Panc1 (cell line): ENCODE measurements around the gene MYLK. TPM values are rescaled to one million over a fixed set of nuclear protein-coding genes. Genes with fewer than 3 reads are reported as not detected.

Source experiments
- ATAC-seq: fragments of 200-7000 bp; cut with Tn5 transposase; 2 replicates; pipeline ENCODE4 v1.9.1; 2020; ENCODE audit warnings: mild to moderate bottlenecking, moderate library complexity
- BruUV-seq: library from RNA; stranded (reverse); fragments of 400-500 nt; replicated peaks from 2 replicates; lab custom pipeline; 2021; lab: Mats Ljungman, UMichigan
- CTCF ChIA-PET: fragments of 300-600 bp; sonication (Branson Sonifier 250); formaldehyde crosslinking; loops from one replicate; lab custom pipeline; 2022; ENCODE audit warnings: antibody characterized with exemption; lab: Charles Lee
- POLR2A ChIA-PET: fragments of 300-600 bp; sonication (Branson Sonifier 250); formaldehyde crosslinking; loops from one replicate; lab custom pipeline; 2022; ENCODE audit warnings: antibody characterized with exemption; lab: Charles Lee
- DNase-seq: peaks from one replicate; pipeline ENCODE4 v3.0.0-alpha.2; 2010; ENCODE audit warnings: low read depth, low spot score
- H3K27ac ChIP-seq: 2 replicates; pipeline ENCODE4 v1.5.1; 2011; ENCODE audit warnings: mild to moderate bottlenecking, low read length, inconsistent platforms
- H3K27me3 ChIP-seq: fragments of 200-500 bp; sonication (Bioruptor generic); 2 replicates; pipeline ENCODE4 v1.6.0; 2014; ENCODE audit warnings: low read length, inconsistent platforms; ENCODE audit not compliant: control insufficient read depth, insufficient read depth
- H3K36me3 ChIP-seq: fragments of 200-500 bp; sonication (Bioruptor generic); 2 replicates; pipeline ENCODE4 v1.5.1; 2014; ENCODE audit warnings: inconsistent platforms, mild to moderate bottlenecking, low read length, moderate library complexity; ENCODE audit not compliant: control insufficient read depth, insufficient read depth
- H3K4me1 ChIP-seq: 2 replicates; pipeline ENCODE4 v1.5.1; 2011; ENCODE audit warnings: inconsistent platforms, mild to moderate bottlenecking, low read length, moderate library complexity; ENCODE audit not compliant: control insufficient read depth, insufficient read depth
- H3K4me3 ChIP-seq, 2 experiments: 2 replicates each; pipeline ENCODE4 v1.5.1; 2011 to 2012; ENCODE audit warnings: low read depth in 2 of 2, low read length in 2 of 2, mild to moderate bottlenecking in 2 of 2, inconsistent platforms in 1 of 2, moderate library complexity in 1 of 2
- H3K9me3 ChIP-seq: fragments of 200-500 bp; sonication (Bioruptor generic); 2 replicates; pipeline ENCODE4 v1.5.1; 2014; ENCODE audit warnings: low read depth, mild to moderate bottlenecking, inconsistent platforms, low read length, moderate library complexity; ENCODE audit not compliant: control insufficient read depth, insufficient read depth
- CTCF ChIP-seq: fragments of 450-650 bp; IDR thresholded peaks from 2 replicates; pipeline ENCODE4 v1.5.1; 2017; ENCODE audit warnings: mild to moderate bottlenecking
- POLR2AphosphoS5 ChIP-seq: IDR thresholded peaks from 2 replicates; pipeline ENCODE4 v1.6.1; 2012; ENCODE audit warnings: mild to moderate bottlenecking, low read depth, low read length, moderate library complexity
- REST ChIP-seq, 2 experiments: IDR thresholded peaks; 2 replicates each; pipeline ENCODE4 v1.6.1; 2011 to 2012; ENCODE audit warnings: low read depth in 2 of 2, control low read depth in 1 of 2, low read length in 1 of 2, mild to moderate bottlenecking in 1 of 2, moderate library complexity in 1 of 2; ENCODE audit not compliant: insufficient read depth in 1 of 2
- SIN3A ChIP-seq: IDR thresholded peaks from 2 replicates; pipeline ENCODE4 v1.6.1; 2012; ENCODE audit warnings: low read depth, mild to moderate bottlenecking, low read length, moderate library complexity, borderline replicate concordance; ENCODE audit not compliant: insufficient read depth
- TCF7L2 ChIP-seq: IDR thresholded peaks from 2 replicates; pipeline ENCODE4 v1.6.1; 2011; ENCODE audit warnings: mild to moderate bottlenecking, low read depth, low read length, inconsistent platforms
- in situ Hi-C: cut with HindIII; loops from 2 replicates; pipeline ENCODE4 v1.10.0; 2016; ENCODE audit warnings: low sequenced_read_pairs, low pct_unique_long_range_greater_than_20kb
- intact Hi-C: fragments of 100-400 bp; cut with micrococcal nuclease; formaldehyde crosslinking; loops from one replicate; pipeline ENCODE4 v1.10.0; 2022; ENCODE audit not compliant: unreplicated experiment
- total RNA-seq: library from RNA; stranded (reverse); gene quantifications from one replicate; pipeline ENCODE4 v1.2.1, GENCODE V29; 2021; ENCODE audit not compliant: unreplicated experiment

Gene MYLK
- total RNA-seq, 1 experiment from 2014 or later, result 29.7 TPM

- Histone ChIP-seq H3K9me3 (peaks cover 4% of the 10 kb centered on the region; the same call in 1 of the 2 replicates), H3K27me3 (no peaks in the 10 kb centered on the region), H3K4me3 (peak within 1 kb of the TSS; percentile 92 to 98), H3K4me1 (peaks cover 28% of the 10 kb centered on the region), H3K27ac (peak within 1 kb of the TSS; percentile 100), H3K36me3 (peaks cover 11% of the 10 kb centered on the region)
- intact Hi-C loops, result no loop called here
- in situ Hi-C loops, result no loop called here
- ChIA-PET POLR2A (interaction anchor here (0.7 kb wide), 1 partner anchor 37 kb away, joined by 3 read pairs; no protein-coding TSS in a partner anchor), CTCF (interaction anchor here (1.0 to 1.2 kb wide), 2 partner anchors 11 to 20 kb away, joined by 3 to 4 read pairs; no protein-coding TSS in a partner anchor)
- DNase-seq (peak; percentile 93), ATAC-seq (peak; percentile 96)
- BruUV-seq, result no TSS peak
- peak; percentile 75; the same call in 1 of the 2 replicates for TF ChIP-seq TCF7L2
- TF ChIP-seq REST (IDR thresholded peaks at IDR 0.05; ENCODE audit: insufficient read depth in 1 of 2, low read depth in 2 of 2, low read length in 1 of 2), result no peak
- TF ChIP-seq CTCF, result no peak
- TF ChIP-seq POLR2AphosphoS5, result peak; percentile 82
Measured at GRCh38 chr3:123584988-123585937, 298.9 kb downstream of the MYLK start, which contains the start of gene HACD2. Gene HACD2 (minus strand): TSS chr3:123585053. CDS start chr3:123585027, 26 bp downstream.

- ChIA-PET POLR2A (interaction anchor here (0.6 to 0.7 kb wide), 2 partner anchors 38 to 83 kb away, joined by 3 read pairs; no protein-coding TSS in a partner anchor), CTCF (interaction anchor here (1.2 kb wide), 1 partner anchor 21 kb away, joined by 4 read pairs; no protein-coding TSS in a partner anchor)
- H3K27me3 ChIP-seq, result no peaks in the 10 kb centered on the region
- peaks cover 11% of the 10 kb centered on the region for H3K36me3 ChIP-seq
- DNase-seq (no peak), ATAC-seq (peak; percentile 64)
- H3K4me1 ChIP-seq, result peaks cover 28% of the 10 kb centered on the region
- TF ChIP-seq SIN3A (0 out of 2 replicates have a peak, but pooled peaks have one; percentile 74), CTCF (peak; percentile 62), TCF7L2 (no peak)
- peak overlapping the region; percentile 100 for H3K27ac ChIP-seq
- H3K4me3 ChIP-seq, result peak overlapping the region; percentile 92 to 98
- intact Hi-C loops, result no loop called here
- in situ Hi-C loops, result no loop called here
- BruUV-seq, result no TSS peak
- no peaks in the 10 kb centered on the region; the same call in 1 of the 2 replicates for H3K9me3 ChIP-seq
Measured at GRCh38 chr3:123584284-123584987, 299.7 kb downstream of the MYLK start.
